ENCODE measurements around the gene CCDC169.
"Not testable (repeated sequence)": the region's sequence is repeated elsewhere in the genome, so short reads cannot be mapped to it uniquely, and the experiment has no call there.

The CCDC169 gene

DNA sequence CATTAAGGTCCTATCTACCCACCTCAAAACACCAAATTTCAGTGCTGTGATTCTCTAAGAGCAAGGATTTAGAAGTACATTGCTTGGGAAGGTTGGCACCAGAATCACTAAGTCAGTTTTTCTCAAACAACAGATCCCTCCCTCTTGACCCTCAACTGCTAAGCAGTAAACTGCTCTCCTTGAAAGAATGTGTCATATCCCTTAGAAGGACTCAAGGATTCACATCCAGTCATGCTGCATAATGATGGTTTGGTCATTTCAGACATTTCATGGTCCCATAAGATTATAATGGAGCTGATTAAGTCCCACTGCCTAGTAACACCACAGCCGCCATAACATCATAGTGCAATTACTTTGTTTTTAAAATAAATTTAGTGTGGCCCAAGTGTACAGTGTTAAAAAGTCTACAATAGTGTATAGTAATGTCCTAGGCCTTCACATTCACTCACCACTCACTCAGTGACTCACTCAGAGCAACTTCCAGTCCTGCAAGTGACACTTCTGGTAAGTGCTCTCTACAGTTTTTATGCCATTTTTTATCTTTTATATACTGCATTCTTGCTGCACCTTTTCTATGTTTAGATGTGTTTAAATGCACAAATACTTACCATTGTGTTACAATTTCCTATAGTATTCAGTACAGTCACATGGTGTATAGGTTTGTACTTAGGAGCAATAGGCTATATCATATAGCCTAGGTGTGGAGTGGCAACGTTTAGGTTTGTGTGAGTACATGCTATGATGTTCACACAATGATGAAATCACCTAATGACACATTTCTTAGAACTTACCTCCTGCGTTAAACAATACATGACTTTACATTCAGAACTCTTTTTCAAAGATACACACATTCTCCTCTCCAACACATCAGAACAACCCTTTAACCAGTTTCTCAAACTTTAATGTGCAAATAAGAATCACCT lies 15.7 kb upstream of the CCDC169 start:
- no peak for DNase-seq (ENCODE audit: low spot score)

DNA sequence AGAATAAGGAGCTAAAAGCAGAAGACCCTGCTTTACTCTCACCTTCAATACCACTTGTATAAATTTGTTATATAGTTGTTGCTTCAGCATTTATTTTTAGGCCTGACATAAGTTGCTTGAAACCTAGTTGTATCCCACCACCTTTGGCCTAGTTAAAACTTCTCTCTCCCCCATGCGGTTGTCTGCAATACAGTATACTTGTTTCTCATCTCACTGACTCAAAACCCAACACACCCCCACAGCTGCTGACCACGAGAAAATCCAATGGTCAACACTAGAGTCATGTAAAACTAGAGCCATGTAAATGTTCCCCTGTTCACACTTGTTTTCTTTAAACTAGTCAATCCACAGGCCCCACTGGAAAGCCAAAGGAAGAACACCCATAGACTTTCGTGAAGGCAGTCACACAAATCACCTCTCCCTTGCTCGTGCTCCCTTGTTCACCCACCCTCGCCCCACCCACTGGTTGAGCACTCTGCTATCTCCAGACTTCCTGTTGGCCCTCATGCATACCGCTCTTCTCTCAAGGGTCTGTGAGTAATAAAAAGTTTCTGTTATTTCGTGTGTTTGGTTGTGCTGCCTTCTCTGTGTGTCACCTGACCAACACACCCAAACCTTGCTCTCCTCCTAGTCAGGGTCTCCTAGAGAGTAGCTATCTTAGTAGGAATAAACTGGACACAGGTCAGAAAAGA lies 12.9 kb upstream of the CCDC169 start:
- DNase-seq (ENCODE audit: low spot score) = no peak

- no peak for DNase-seq (ENCODE audit: low spot score)
Observed at GRCh38 chr13:36302289-36302688, 4.7 kb upstream of the CCDC169 start.

DNA sequence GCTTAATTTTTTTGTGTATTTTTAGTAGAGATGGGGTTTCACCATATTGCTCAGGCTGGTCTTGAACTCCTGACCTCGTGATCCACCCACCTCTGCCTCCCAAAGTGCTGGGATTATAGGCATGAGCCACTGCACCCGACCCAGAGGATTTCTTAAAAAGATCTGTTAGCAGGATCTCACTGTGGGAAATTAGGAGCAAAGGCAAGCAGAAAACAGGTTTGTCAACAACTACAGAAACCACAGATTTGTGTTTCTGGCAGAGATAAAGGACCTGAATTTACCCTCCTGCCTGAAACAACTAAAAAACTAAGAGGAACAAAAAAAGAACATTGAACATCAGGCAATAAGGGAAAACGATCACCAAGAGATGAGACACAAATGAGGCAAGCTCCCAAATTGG lies 1.9 kb upstream of the CCDC169 start:
- not testable (repeated sequence) for DNase-seq (ENCODE audit: low spot score)

GRCh38 chr13:36298535-36299068 lies 988 bp upstream of the CCDC169 start:
- DNase-seq (ENCODE audit: low spot score) = no peak

- no peak for DNase-seq (ENCODE audit: low spot score)
Observed at GRCh38 chr13:36294096-36294495, 3.5 kb downstream of the CCDC169 start.

GRCh38 chr13:36293497-36293896 lies 4.1 kb downstream of the CCDC169 start:
- no peak for DNase-seq (ENCODE audit: low spot score)

GRCh38 chr13:36288794-36289391 lies 8.7 kb downstream of the CCDC169 start:
- DNase-seq (ENCODE audit: low spot score) = no peak

GRCh38 chr13:36286006-36286405 lies 11.6 kb downstream of the CCDC169 start:
- DNase-seq (ENCODE audit: low spot score) = no peak

GRCh38 chr13:36282821-36283432 lies 14.7 kb downstream of the CCDC169 start:
- no peak for DNase-seq (ENCODE audit: low spot score)

DNA sequence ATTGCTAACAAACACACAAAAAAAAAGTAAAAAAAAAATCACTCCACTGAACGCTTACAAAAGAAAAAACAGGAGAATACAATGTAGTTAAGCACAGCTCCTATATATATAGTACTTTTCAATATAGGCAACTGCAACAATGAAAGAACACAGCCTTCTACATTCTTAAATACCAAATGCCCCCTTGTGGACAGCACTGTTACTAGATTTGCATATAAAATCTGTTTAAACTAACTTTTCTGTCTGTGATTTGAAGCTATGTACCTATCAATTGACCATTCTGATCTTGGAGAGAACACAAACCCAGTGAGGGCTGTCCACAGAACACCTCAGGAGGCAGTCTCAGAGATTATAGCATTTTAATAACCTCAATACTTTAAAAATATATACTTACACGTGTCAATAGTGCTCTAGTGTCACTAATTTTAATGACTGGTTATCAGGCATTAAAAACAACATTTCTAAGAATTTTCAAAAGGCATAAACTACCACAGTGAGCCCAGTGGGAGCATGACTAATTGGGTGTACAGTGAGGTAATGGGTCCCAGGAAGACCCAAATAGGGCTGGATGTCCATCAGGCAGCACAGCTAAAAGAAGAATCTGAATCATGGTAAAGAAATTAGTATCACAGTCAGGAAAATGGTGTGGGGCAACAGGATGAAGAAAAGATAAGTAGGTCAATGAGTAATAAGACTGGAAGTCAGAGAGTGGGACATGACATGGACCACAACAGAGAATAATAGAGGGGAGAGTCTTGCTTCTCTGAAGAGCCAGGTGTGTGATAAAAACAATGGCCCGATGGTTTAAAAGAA lies 22.2 kb downstream of the CCDC169 start:
- no peak for DNase-seq (ENCODE audit: low spot score)

- DNase-seq (ENCODE audit: low spot score) = no peak
Observed at GRCh38 chr13:36273431-36273830, 24.2 kb downstream of the CCDC169 start.

DNA sequence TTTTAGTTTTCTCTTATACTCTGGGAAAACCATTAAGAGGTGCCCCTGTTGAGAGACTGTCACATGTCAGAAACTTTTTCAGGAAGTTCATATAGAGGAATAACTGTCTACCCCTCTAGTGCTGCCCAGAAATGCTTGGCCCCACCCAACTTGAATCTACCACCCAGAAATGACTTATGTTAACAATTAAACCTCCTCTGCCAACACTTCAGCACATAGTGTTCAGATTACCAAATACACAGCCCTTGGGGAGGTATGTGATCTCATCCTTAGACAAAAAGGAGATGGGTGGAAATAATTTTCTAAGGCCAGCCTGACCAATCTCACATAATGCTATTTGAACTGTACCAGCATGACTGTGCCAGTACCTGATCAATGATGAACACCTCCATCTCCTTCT lies 35.6 kb downstream of the CCDC169 start:
- DNase-seq (ENCODE audit: low spot score) = no peak

GRCh38 chr13:36261011-36261410 lies 36.6 kb downstream of the CCDC169 start:
- DNase-seq (ENCODE audit: low spot score) = no peak

GRCh38 chr13:36259361-36260137 lies 38.1 kb downstream of the CCDC169 start:
- no peak for DNase-seq (ENCODE audit: low spot score)

- DNase-seq (ENCODE audit: low spot score) = no peak
Observed at GRCh38 chr13:36258831-36259230, 38.8 kb downstream of the CCDC169 start.

DNA sequence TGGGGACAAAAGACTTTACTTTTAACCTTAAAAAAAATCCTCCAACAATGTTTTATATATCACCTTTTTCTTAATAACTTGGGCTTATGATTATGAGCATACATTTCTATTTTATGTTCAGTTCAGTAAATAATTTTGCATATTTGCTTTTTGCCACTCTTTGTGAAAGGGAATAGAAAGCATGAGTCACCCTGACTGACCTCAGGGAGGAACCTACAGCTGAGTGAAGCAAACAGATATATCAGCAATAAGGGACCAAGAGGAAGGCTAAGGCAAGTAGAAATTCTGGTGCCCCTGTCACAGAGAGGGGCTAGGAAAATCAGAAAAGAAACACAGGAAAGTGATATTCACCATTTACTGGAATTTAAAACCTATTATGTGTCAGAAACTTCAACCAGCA lies 46.1 kb downstream of the CCDC169 start:
- DNase-seq (ENCODE audit: low spot score) = no peak

DNA sequence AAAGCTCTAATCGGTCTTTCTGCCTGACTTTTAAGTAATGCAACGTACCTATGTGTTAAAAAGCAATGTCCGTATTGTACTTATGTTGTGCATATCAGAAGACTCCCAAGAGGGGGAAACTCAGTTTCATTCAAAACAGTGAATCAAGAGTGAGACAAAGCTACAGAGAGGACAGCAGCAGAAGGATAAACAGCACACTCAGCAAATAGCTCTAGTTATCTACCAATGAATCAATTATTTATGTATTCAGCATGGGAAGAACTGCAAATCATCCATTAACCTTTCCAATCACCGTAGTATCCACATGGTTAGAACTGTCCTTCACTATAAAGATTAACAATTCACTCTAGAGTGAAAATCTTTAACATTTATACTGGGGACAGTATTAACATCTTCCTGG lies 46.6 kb downstream of the CCDC169 start:
- DNase-seq (ENCODE audit: low spot score) = no peak

DNA sequence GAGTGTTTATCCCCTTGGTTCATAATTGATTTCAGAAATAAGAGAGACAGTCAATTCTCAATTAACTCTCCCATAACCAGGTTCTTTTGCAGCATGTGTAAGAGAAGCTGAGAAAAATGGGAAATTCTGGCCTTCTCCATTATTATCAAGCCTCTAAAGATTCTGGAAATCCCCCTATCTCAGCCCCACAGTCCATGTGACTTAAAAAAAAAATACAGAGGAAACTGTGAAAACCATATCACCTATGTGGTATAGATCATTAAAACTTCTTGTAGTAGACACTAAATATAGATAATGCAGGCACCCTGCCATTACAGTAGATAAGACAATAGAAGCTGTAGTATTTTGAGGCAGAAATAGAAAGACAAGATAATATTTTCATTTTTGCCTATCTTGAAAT lies 48.9 kb downstream of the CCDC169 start:
- DNase-seq (ENCODE audit: low spot score) = no peak

DNA sequence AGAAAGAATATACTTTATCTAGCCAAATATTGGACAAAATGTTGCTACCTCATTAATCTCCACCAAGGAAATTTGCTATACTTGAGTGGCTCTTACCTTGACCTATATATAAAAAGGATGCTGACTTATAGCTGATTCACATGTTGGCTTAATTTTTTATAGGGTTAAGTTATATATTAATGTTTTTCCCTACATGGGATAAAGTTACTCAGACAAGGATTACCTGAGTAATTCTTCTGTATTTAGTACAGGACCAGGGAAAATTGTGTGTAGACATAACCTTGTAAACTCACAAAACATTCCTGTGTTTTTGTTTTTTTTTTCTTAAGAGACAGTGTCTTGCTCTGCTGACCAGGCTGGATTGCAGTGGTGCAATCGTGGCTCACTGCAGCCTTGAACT lies 52.6 kb downstream of the CCDC169 start:
- no peak for DNase-seq (ENCODE audit: low spot score)

DNA sequence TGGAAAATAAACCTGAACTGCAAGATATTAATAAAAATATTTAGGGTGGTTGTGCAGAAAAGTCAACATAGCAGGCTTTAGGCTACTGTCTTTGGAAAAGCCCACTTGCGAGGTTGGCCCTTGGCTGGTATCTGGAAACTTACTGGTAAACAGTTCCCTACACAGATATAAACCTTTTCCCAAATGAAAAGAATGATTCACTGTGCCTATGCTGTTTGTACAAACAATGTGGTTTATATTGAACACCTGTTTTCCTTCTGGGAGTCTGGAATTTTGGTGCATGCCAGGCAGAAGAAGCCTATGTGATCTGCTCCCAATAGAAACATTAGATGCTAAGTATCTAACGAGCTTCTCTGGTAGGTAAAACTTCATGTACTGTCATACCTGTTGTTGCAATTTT lies 53.5 kb downstream of the CCDC169 start:
- DNase-seq (ENCODE audit: low spot score) = no peak
